ENCODE measurements around the gene TNNI3K.

The TNNI3K gene

DNA sequence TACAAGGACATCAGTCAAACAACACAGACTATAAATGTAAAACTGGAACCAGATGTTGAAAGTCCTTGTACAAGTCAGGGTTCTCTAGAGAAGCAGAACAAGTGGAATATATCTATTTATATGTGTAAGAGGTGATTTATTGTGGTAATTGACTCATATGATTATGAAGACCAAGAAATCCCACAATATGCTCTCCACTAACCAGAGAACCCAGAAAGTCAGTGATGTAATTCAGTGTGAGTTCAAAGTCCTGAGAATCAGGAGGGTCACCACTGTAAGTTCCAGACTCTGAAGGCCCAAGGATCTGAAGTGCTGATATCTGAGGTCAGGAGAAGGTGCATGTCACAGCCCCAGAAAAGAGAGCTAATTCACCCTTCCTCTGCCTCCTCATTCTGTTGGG, 220.2 kb downstream of the TNNI3K start:
- DNase-seq = no peak

GRCh38 chr1:74457253-74457652, 222.1 kb downstream of the TNNI3K start:
- no peak for DNase-seq

GRCh38 chr1:74463333-74463988, 228.3 kb downstream of the TNNI3K start:
- DNase-seq = no peak

DNA sequence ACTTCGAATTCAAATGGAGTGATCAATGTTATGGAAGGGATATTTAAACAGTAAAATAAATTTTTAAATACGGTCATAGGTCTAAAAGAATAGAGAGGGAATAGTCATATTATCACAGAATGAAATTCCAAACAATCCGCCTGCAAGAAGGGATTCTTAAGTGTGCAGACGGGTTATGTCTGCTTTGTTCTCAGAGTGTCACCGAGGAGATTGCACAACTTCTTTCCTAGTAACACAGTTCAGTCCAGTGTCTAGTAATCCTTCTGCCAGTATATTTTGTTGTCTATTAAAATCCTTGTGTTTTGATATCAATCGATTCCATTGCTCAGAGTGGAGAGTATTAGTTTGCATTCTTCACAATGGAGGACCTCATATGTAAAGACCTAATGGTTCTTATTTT, 228.8 kb downstream of the TNNI3K start:
- DNase-seq = no peak

DNA sequence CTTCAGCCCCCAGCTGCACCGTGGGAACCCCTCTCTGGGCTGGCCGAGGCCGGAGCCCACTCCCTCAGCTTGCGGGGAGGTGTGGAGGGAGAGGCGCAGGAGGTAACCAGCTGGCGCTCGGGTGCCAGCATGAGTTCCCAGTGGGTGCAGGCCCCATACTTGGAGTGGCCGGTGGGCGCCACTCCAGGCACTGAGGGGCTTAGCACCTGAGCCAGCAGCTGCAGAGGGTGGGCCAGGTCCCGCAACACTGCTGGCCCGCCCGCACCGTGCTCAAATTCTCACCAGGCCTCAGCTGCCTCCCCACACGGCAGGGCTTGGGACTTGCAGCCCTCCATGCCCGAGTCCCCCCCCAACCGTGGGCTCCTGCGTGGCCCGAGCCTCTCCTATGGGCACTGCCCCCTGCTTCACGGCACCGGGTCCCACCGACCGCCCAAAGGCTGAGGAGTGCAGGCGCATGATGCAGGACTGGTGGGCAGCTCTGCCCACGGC, 230.1 kb downstream of the TNNI3K start:
- DNase-seq = no peak

DNA sequence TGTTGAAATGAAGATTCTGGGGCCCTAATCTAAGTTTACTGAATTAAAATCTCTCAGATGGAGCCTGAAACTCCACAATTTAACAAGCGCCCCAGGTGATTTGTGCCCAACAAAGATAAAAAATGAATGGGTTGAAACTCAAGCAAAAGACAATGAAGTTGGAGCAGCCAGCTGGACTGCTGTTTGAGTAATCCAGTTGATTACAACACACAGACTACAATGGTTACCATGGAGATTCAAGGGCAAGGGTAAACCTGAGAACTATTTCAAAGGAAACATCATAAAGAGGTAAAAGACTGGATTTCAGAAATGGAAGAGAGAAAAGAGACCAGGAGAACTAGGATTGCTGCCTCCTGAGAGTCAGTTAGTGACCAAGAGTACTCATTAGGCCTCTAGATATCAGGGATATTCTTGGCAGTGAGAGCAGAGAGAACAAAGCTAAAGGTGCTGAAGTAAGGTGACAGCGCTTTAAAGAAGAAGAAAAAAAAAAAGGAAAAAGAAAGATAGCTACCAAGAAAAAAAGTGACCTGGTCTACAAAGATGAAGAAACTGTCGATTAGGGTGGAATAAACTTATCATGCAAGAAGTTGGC, 232.7 kb downstream of the TNNI3K start:
- no peak for DNase-seq

GRCh38 chr1:74468982-74469603, 233.9 kb downstream of the TNNI3K start:
- no peak for DNase-seq

- DNase-seq = no peak
Observed at GRCh38 chr1:74470251-74470650, 235.1 kb downstream of the TNNI3K start.

DNA sequence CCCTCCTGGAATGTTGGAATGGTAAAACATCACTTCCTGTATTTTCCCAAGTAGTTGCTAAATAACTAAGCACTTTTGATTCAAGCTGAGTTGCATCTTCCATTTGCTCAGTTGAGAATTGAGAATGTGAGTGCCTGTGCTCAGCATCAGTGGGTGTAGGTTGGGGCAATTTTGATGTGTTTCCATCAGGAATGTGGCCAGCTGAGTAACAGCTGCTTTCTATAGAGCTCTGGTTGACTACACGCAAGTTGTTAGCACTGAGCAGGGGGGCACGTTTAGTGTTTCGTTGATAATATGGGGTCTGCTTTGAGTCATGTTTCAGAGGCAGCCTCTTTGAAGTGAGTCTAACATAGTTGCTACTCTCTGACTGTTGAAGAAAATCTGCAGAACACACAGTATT, 235.7 kb downstream of the TNNI3K start:
- DNase-seq = no peak

- no peak for DNase-seq
Observed at GRCh38 chr1:74471470-74471869, 236.3 kb downstream of the TNNI3K start.

GRCh38 chr1:74474585-74474984, 239.4 kb downstream of the TNNI3K start:
- no peak for DNase-seq

DNA sequence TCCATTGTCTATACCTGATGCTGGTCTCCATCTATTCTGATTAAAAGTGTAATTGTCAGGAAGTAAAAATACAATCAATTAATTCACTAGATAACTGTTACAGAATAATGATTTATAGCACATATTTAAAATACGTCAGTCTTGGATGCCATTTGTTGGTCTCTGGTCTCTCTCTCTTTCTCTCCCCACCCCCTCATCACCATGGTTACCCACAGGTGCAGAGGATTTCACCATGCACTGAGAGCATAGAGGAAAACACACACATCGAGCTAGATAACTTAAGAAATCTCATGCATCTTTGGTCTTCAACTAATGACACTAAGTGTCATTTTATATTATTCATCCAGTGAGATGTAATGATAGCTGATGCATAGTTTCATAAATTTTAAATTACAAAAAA, 243.8 kb downstream of the TNNI3K start:
- no peak for DNase-seq

DNA sequence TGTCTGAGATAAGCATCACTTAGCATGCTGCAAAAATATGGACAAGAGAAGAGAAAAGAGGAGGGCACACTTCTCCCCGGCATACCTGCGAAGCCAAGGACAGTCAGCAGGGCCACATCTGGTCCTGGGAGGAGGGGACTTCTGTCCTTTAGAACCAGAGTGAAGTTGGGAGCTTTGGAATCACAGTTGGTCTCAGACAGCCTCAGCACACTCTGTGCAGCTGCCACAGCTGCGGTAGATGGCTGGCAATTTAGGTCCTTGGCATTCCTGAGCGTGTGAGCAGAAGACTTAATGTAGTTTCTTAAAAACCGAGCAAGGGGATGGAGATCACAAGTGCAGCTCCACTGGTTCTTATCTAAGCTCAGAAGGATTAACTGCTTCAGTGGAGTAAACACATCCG, 244.9 kb downstream of the TNNI3K start:
- DNase-seq = no peak

GRCh38 chr1:74481607-74482006, 246.4 kb downstream of the TNNI3K start:
- DNase-seq = peak; percentile 26

DNA sequence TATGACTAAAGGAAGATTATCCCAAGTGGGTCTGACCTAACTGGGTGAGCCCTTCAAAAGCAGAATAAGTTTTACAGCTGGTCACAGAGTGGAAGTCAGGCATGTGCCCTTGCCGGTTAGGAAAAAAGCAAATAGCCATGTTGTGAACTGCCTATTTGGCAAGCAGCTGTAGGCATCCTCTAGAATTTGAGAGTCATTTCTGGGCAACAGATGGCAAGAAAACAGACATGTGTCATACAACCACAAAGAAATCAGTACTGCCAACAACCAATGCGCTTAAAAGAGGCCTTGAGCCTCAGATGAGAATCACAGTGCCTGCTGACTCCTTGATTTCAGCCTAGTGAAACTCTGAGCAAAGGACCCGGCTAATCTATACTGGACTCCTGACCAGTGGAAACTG, 250.4 kb downstream of the TNNI3K start:
- DNase-seq = peak; percentile 47

- no peak for DNase-seq
Observed at GRCh38 chr1:74486036-74486435, 250.8 kb downstream of the TNNI3K start.

DNA sequence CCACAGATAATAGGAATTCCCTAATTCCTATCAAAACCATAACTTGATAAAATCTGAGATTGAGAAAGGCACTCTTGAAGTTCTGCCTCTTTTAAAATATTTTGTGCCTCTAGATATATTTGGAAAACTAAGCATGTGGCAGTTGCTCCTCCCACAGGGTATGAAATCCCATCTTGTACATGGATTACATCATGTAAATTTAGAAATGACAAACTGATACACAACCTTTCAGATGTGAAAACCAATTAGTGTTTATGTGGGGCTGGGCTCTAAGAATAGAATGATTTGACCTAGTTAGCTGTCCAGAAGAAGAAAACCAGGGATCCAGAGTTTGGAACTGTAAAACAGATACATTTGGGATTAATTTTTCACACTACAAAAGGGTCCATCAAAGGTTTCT, 261.5 kb downstream of the TNNI3K start:
- no peak for DNase-seq

GRCh38 chr1:74498901-74499300, 263.7 kb downstream of the TNNI3K start:
- DNase-seq = no peak

GRCh38 chr1:74502432-74502831, 267.2 kb downstream of the TNNI3K start:
- DNase-seq = no peak

GRCh38 chr1:74502858-74503257, 267.7 kb downstream of the TNNI3K start:
- no peak for DNase-seq

GRCh38 chr1:74504125-74504932, 269.1 kb downstream of the TNNI3K start:
- no peak for DNase-seq

GRCh38 chr1:74504933-74505512, 269.8 kb downstream of the TNNI3K start:
- DNase-seq = no peak
